Stimulated activated CD8-positive, alpha-beta memory T cell treated with anti-CD3 and anti-CD28 coated beads, Interleukin-4, amount 100 ng/mL, for 24 hours (primary cell): Measurements from ENCODE around the gene SOS1.

Experiments used
- DNase-seq: peaks from one replicate; pipeline ENCODE4 v3.0.0-alpha.2; 2020; ENCODE audit warnings: low read depth

The SOS1 gene

GRCh38 chr2:39024833-39025232 is 96.0 kb downstream of the SOS1 start:
- no peak for DNase-seq

- DNase-seq = no peak
Measured at GRCh38 chr2:39023649-39024048, 97.2 kb downstream of the SOS1 start.

- DNase-seq = no peak
Measured at GRCh38 chr2:39022642-39023235, 98.1 kb downstream of the SOS1 start.

GRCh38 chr2:39020383-39020782 is 100.5 kb downstream of the SOS1 start:
- DNase-seq = no peak

- DNase-seq = no peak
Measured at GRCh38 chr2:39018638-39019037, 102.2 kb downstream of the SOS1 start.

GRCh38 chr2:39017334-39017733 is 103.5 kb downstream of the SOS1 start:
- DNase-seq = no peak

GRCh38 chr2:39015424-39015823 is 105.4 kb downstream of the SOS1 start:
- no peak for DNase-seq

GRCh38 chr2:39013871-39014270 is 107.0 kb downstream of the SOS1 start:
- no peak for DNase-seq

- DNase-seq = no peak
Measured at GRCh38 chr2:39008665-39009064, 112.2 kb downstream of the SOS1 start.

- no peak for DNase-seq
Measured at GRCh38 chr2:39007875-39008504, 112.9 kb downstream of the SOS1 start.

- no peak for DNase-seq
Measured at GRCh38 chr2:39000552-39000951, 120.3 kb downstream of the SOS1 start.

- DNase-seq = no peak
Measured at GRCh38 chr2:38997781-38998180, 123.1 kb downstream of the SOS1 start.

GRCh38 chr2:38991899-38992298 is 129.0 kb downstream of the SOS1 start:
- no peak for DNase-seq

- no peak for DNase-seq
Measured at GRCh38 chr2:38988716-38989115, 132.1 kb downstream of the SOS1 start.

GRCh38 chr2:38982498-38982897 is 138.4 kb downstream of the SOS1 start:
- DNase-seq = no peak

- no peak for DNase-seq
Measured at GRCh38 chr2:38981670-38982357, 139.0 kb downstream of the SOS1 start.

GRCh38 chr2:38981003-38981669 is 139.7 kb downstream of the SOS1 start:
- no peak for DNase-seq

GRCh38 chr2:38978908-38979307 is 141.9 kb downstream of the SOS1 start:
- no peak for DNase-seq

- no peak for DNase-seq
Measured at GRCh38 chr2:38978296-38978903, 142.5 kb downstream of the SOS1 start.

- no peak for DNase-seq
Measured at GRCh38 chr2:38977047-38977446, 143.8 kb downstream of the SOS1 start.

GRCh38 chr2:38975042-38975441 is 145.8 kb downstream of the SOS1 start:
- no peak for DNase-seq

GRCh38 chr2:38973266-38973665 is 147.6 kb downstream of the SOS1 start:
- DNase-seq = no peak

GRCh38 chr2:38971377-38971776 is 149.5 kb downstream of the SOS1 start:
- DNase-seq = no peak
